ENCODE data around the gene MLIP.

DNA sequence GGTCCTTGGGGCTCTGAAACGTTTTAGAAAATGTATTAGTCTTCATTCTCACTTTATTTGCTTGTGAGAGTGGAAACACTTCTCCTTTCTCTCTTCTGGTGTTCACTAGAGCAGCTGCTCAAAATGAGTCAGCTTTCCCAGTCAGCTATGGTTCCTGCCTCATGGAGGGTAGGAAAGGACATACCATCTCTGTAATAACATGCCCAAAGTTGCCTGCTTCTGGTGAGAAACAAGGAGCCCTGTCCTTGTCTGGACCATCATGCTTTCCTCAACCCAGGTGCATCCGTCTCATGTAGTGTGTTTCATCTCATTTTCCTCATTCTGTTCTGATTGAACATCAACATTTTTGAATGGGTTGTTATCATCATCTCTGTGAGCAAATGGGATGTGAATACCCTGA is 179.9 kb downstream of the MLIP start:
- TF ChIP-seq SUZ12 (IDR thresholded peaks at IDR 0.05; ENCODE audit: extremely low read depth, insufficient read depth, insufficient read length), result no peak
- TF ChIP-seq ZNF274 (IDR thresholded peaks at IDR 0.05; ENCODE audit: low read depth, low read length), result no peak
- TF ChIP-seq YY1 (IDR thresholded peaks at IDR 0.05; ENCODE audit: insufficient read depth, insufficient read length), result no peak
